ENCODE data around the gene PRKACA.
"Not testable (repeated sequence)": the region's sequence is repeated elsewhere in the genome, so short reads cannot be mapped to it uniquely, and the experiment has no call there.

PRKACA gene

GRCh38 chr19:14063105-14063504 lies 54.5 kb downstream of the PRKACA start:
- no peak for DNase-seq

DNA sequence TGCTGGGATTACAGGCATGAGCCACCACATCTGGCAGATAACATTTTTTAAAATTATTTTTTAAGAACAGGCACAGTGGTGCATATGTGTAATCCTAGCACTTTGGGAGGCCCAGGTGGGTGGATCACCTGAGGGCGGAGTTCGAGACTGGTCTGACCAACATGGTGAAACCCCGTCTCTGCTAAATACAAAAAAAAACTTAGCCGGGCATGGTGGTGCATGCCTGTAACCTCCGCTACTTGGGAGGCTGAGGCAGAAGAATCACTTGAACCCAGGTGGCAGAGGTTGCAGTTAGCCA lies 55.1 kb downstream of the PRKACA start:
- DNase-seq: no peak

DNA sequence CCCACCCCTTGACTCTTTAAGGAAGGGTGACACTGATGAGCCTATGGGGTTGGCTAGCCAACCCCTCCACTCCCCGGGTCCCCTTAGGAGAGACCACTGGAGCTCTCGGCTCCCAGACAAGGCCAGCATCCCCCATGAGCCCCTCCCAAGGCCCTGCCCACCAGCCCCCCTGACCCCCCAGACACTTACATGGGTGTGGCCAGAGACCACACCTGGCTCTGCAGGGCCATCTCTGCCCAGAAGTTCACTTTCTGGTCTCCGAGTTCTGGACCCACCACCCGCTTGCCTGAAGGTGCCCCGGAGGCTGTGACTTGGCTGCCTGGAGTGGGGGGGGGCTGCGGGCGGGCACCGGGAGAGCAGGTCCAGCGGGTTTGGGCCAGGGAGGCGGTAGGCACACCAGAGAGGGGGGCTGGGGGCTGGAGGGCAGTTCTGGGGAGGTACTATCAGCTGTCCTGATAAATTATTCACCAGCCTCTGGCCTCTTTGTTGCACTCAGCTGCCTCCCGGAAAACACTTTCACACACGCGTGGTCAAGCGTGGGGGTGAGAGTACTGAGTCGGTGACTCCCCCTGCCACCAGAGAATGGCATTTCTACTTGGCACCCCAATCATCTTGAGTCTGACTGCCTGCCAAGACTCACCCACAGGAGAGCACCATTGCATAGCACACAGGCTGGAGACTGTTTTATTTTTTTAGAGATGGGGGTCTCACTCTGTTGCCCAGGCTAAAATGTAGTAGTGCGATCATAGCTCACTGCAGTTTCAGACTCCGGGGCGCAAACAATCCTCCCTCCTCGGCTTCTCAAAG lies 55.6 kb downstream of the PRKACA start, which contains the start of gene PALM3:
Gene PALM3, minus strand, starts transcription at position 326 of the 807 bp plus-strand sequence. Its CDS starts 96 bp downstream, at position 230.
- no peak for DNase-seq

GRCh38 chr19:14061081-14061749 lies 56.3 kb downstream of the PRKACA start:
- no peak for DNase-seq

GRCh38 chr19:14059652-14060155 lies 57.9 kb downstream of the PRKACA start:
- no peak for DNase-seq

- no peak for DNase-seq
These were observed 58.5 kb downstream of the PRKACA start for GRCh38 chr19:14059093-14059480.

- no peak for DNase-seq
These were observed 59.1 kb downstream of the PRKACA start for GRCh38 chr19:14058182-14059092.

DNA sequence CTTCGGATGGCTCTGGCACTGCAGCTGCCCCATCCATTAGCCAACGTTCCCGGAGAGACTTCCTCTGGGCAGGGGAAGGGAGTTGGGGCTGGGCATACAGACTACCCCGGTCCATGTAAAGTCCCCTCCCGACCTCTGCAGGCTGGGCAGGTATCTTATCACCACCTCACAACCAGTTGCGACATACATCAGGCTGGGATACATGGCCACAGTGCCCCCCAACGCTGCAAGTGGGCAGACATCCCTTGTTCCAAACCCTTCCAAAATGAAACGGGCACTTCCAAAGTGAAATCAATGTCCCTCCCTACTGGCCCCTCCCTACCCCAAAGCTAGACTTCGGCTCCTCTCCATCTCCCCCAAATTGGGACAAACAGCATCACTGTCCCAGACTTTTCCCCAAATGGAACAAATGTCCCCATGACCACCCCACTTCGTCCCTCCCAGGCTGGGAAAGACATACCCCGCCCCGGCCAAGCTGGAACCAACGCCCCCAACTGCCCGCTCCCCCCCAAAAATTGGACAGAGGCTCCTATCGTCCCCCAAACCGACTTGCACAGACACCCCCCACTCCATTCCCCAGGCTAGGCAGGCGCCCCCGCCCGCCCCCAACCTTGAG lies 60.7 kb downstream of the PRKACA start:
- no peak for DNase-seq

DNA sequence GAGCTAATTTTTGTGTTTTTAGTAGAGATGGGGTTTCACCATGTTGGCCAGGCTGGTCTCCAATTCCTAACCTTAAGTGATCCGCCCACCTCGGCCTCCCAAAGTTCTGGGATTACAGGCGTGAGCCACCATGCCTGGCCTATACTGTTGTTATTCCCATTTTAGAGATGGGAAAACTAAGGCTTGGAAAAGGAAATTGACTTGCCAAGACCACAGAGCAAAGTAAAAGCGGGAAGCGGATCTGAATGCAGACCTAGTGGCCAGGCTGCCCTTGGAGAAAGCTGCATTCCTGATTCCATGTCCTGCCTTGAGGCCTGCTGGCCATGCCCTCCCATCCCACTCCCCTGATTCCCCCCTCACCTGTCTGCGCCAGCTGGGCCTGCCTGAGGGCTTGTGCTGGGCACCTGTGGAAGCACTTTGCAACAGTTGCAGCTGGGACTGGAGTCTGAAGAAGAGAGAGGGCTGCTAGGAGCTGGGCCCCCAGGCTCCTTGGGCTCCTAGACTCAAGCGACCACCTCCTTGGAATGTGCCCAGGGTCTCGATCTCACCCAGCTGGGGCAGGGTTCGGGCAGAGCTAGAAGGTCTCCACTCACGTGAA lies 61.4 kb downstream of the PRKACA start:
- no peak for DNase-seq

- no peak for DNase-seq
These were observed 62.2 kb downstream of the PRKACA start for GRCh38 chr19:14055396-14055795.

DNA sequence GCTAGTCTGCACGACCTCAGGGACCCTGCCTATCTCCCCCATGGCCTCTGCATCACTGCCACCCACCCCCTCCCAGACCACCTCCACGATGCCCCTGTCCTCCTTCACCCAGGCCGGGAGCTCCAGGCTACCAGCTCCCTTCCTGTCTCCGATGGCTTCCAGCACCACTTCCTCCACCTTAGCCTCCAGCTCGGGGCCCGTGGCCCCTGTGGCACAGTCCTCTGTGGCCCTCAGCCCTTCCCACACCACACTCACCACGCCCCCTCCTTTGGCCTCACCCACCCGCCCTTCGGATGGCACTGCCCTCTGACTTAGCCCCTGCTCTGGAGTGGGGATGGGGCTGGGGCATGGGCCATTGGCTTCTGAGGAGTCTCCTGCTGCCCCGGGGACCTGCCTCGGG lies 62.8 kb downstream of the PRKACA start:
- DNase-seq: no peak

GRCh38 chr19:14054099-14054498 lies 63.5 kb downstream of the PRKACA start:
- DNase-seq: no peak

DNA sequence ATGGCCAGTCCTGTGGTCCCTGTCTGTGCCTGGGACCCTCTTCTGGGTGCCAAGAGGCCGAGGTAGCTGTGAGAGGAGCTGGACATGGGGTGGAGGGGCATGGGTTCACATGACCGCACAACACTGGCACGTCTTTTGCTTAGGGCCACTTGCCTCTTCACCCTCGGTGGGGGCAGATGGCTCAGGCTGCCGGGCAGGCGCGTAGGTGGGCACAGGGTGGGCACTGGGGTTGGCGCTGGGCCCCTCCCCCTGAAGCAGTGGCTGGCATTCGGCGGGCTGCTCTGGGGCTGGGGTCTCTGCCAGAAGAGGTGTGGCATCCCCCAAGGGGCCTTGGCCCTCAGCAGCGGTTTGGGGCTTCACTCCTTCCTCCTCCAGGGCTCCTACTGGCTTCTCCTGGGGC lies 64.1 kb downstream of the PRKACA start:
- DNase-seq: no peak

DNA sequence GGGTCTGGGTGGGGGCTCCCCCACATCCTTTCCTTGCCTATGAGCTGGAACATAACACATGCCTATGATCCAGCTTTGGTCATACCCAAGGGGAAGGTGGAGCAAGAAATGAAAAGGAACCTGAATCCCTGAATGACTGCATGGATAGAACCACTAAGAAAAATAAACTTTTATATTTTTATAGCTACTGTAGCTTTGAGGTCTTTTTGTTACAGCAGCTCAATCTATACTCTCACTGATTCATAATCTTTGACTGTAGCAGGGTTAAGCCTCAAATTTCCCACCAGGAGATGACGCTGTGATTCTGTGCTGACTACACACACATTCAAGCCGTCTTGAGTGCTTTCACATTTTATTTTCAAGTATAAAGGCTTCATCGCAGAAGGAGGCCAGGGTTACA lies 64.5 kb downstream of the PRKACA start:
- DNase-seq: no peak

DNA sequence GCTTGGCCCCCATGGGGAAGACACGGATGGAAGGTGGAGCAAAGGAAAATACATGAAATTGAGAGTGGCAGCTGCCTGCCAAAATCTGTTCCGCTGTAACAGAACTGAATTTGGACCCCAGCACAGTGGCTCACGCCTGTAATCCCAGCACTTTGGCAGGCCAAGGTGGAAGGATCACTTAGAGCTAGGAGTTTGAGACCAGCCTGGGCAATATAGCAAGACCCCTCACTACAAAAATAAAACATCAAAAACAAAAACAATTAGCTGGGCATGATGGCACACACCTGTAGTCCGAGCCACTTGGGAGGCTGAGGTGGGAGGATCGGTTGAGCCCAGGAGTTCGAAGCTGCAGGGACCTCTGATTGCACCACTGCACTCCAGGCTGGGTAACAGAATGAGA lies 65.1 kb downstream of the PRKACA start:
- no peak for DNase-seq

DNA sequence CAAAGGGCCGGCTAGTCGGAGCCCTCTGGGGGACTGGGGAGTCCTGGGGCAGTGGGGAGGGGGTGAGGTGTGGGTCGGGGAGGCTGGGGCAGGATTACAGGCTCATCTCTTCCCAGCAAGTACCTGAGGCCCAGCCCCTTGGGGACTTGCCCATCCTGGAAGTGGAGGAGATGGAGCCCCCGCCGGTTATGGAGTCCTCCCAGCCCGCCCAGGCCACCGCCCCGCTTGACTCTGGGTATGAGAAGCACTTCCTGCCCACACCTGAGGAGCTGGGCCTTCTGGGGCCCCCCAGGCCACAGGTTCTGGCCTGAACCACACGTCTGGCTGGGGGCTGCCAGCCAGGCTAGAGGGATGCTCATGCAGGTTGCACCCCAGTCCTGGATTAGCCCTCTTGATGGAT lies 65.6 kb downstream of the PRKACA start:
- no peak for DNase-seq

- not testable (repeated sequence) for DNase-seq
These were observed 66.6 kb downstream of the PRKACA start for GRCh38 chr19:14050961-14051360.

GRCh38 chr19:14050512-14050911 lies 67.0 kb downstream of the PRKACA start:
- no peak for DNase-seq

DNA sequence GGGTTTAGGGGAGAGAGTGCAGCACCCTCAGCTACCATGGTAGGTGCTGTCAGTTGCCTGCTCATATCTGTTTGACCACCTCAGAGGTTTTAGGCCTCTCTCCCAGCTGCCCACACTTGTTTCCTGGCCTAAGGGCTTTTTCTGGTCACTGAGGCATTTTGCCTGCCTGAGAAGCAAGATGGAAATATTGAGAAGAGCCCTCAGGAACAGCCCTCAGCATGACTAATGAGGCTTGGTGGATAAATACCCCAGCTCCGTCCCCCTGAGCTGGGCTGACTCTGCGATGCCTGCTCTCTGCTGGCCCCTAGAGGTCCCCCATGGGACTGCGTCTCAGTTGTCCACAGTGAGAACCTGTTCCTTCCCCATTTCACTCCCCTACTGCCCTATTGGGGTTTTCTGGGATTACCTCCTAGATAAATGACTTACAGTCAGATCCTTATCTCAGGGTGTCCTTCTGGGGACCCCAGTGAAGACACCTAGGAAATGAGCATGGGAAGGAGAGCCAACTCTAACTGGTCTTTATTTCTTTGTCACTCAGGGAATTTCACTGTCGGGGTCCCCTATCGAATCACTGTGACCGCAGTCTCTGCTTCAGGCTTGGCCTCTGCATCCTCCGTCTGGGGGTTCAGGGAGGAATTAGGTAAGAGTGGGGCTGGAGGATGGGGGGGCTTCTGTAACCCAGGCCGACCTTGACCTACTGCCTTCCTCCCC lies 69.0 kb downstream of the PRKACA start:
- peak; percentile 23 for DNase-seq

DNA sequence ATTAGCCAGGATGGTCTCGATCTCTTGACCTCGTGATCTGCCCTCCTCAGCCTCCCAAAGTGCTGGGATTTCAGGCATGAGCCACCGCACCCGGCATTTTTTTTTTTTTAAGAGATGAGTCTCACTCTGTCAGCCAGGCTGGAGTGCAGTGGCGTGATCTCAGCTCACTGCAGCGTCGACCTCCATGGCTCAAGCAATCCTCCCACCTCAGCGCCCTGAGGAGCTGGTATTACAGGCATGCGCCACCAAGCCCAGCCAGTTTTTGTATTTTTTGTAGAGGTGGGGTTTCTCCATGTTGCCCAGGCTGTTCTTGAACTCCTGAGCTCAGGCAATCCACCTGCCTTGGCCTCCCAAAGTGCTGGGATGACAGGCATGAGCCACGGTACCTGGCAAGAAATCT lies 69.7 kb downstream of the PRKACA start:
- DNase-seq: not testable (repeated sequence)

Measured in NCI-H2171 (cell line).